NCI-H345 (cell line): ENCODE results near the gene SPON1.
"Not testable (repeated sequence)": the region's sequence is repeated elsewhere in the genome, so short reads cannot be mapped to it uniquely, and the experiment has no call there.

ENCODE experiments used
- DNase-seq: peaks from one replicate; lab custom pipeline; 2025; lab: John Stamatoyannopoulos, UW

Gene SPON1

DNA sequence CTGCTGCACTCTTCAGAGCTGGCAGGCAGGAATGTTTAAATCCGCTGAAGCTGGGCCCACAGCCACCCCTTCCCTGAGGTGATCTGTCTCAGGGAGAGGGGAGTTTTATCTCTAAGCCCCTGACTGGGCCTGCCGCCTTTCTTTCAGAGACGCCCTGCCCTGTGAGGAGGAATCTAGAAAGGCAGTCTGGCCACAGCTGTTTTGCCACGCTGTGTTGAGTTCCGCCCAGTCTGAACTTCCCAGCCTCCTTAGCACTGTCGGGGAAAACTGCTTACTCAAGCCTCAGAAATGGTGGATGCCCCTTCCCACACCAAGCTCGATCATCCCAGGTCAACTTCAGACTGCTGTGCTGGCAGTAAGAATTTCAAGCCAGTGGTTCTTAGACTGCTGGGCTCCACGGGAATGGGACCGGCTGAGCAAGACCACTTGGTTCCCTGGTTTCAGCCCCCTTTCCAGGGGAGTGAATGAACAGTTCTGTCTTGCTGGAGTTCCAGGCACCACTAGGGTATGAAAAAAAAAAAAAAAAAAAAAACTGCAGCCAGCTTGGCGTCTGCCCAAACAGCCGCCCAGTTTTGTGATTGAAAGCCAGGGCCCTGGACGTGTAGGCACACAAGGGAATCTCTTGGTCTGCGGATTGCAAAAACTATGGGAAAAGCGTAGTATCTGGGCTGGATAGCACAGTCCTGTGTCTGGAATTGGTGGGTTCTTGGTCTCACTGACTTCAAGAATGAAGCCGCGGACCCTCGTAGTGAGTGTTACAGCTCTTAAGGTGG, 127.4 kb downstream of the SPON1 start:
- DNase-seq, result no peak

DNA sequence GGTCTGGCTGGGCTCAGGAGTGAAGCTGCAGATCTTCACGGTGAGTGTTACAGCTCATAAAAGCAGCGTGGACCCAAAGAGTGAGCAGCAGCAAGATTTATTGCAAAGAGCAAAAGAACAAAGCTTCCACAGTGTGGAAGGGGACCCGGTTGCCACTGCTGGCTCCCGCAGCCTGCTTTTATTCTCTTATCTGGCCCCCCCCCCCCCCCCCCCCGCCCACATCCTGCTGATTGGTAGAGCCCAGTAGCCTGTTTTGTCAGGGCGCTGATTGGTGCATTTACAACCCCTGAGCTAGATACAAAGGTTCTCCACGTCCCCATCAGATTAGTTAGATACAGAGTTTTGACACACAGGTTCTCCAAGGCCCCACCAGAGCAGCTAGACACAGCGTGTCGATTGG, 128.1 kb downstream of the SPON1 start:
- DNase-seq, result not testable (repeated sequence)

DNA sequence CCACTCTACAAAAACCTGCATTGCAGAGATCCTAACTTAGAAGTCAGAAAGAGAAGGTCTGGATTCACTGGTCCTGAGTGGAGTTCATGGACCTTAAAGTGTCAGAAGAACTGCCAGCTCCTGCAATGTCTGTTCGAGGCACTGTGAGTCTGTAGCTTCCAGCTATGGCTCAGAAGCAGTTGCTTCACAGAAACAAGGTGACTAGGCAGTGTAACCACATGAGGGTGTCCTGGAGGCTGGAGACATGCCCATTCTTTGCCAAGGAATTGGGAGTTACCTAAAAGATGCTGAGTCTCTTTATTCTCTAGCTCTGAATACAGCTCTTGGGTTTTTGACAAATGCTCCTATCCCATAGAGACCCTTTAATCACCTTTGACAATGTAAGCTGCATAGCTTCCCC, 130.5 kb downstream of the SPON1 start:
- no peak for DNase-seq

DNA sequence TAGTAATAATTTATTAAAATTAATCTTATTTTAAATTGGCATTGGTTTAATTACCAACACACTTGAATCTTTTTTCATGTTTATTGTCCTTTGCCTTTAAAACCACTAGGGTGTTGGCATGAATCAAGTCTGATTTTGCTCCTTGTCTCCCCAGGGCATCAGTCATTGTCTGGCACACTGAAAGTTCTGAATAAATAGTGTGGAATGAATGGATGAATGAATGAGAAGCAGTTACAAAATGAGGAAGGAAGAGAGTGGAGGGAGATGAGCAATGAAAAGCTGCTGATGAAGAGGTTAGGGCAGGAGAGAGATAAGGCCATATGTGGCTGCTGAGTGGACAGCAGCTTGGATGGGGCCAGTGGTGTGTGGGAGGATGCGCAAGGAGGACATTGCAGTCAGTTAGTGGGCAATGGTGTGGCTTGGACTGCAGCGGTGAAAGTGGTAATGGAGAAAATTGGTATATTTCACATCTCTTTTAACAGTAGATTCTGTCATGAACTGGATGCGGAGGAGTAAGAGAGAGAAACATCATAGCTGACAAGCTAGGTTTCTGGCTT, 132.0 kb downstream of the SPON1 start:
- no peak for DNase-seq

DNA sequence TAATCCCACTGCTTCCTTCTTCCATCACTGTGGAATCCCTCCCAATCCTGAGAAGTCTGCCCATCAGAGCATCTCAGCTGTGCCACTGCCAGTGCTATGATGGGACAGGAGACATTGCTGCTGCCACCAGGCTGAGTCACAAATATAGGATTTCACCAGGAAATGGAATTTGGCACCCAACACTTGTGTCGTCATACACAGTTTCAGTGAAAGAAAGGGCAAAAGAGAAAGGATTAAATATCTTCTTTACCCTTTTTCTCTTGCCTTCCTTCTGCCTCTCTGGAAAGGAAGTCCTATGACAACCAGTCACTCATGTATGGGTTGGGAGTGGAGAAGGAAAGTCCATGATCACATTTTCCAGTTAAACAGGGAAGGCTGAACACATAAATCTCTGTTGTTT, 133.4 kb downstream of the SPON1 start:
- no peak for DNase-seq

DNA sequence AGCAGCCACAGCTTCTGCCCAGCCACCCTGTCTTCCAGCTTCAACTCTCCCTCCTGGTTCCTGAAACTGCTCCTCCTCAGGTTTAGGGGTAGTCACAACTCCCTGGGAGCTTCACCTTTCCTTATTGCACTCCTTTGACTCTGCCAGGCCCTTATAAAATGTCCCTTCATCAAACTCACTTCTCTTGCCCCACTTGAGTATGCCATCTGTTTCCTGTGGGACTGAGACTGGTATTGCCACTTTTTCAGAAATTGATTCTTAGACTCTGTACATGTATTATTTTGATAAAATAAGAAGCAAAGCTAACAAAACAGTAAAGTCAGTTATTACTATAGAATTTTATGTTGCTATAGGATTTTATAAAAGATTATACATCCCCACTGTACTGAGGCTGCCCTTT, 134.1 kb downstream of the SPON1 start:
- DNase-seq, result no peak

- DNase-seq, result no peak
Observed at GRCh38 chr11:14101388-14101787, 138.9 kb downstream of the SPON1 start.

- no peak for DNase-seq
Observed at GRCh38 chr11:14102766-14103165, 140.2 kb downstream of the SPON1 start.

DNA sequence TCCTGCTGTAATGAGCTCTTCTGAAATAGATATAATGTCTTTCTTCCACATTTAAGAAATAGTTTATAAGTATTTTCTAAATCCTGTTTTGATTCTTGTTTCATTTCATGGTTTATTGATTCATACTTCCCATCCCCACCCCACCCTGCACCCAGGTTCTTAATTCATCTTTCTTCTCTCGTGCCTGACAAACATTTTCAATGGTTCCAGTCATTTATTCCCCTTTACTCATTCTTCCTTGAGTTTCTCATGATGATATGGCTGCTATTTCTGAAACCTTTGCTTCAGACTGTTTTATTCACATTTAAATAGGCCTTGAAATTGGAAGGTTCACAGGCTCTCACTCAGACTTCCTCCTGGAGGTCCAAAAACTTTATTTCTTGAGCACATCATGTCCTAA, 142.9 kb downstream of the SPON1 start:
- no peak for DNase-seq

- no peak for DNase-seq
Observed at GRCh38 chr11:14106303-14107049, 144.0 kb downstream of the SPON1 start.

- peak; percentile 43 for DNase-seq
Observed at GRCh38 chr11:14107050-14107430, 144.5 kb downstream of the SPON1 start.

DNA sequence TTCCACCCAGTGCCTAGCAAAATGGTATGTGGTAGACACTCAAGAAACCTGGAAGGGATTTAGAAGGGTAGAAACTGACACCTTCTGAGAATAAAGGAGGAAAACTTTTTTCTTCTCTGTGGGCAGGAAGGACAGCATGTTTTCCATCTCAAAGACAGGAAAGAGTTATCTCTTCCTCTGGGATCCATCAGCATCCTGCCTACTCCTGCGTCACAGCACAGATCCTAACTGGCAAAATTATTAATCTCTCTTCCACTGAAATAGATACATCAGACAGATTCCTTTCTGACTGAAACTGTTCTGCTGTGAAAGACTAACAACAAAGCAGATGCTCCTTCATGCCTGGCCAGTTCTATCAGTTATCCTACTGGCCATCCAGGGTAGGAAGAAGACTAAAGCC, 147.2 kb downstream of the SPON1 start:
- DNase-seq, result no peak

DNA sequence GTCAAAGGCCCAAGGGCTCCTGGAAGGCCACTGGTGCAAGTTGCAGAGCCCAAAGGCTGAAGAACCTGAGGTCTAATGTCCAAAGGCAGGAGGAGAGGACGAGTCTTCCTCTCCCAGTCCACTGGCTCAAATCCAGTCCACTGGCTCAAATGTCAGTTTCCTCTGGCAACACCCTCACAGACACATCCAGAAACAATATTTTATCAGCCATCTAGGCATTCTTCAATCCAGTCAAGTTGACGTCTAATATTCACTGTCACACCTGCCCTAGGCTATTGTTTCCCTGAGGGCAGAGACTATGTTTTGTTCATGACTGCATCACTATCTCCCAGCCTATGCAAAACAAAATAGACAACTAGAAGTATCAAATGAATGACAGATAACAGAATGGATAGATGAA, 148.1 kb downstream of the SPON1 start:
- DNase-seq, result no peak

DNA sequence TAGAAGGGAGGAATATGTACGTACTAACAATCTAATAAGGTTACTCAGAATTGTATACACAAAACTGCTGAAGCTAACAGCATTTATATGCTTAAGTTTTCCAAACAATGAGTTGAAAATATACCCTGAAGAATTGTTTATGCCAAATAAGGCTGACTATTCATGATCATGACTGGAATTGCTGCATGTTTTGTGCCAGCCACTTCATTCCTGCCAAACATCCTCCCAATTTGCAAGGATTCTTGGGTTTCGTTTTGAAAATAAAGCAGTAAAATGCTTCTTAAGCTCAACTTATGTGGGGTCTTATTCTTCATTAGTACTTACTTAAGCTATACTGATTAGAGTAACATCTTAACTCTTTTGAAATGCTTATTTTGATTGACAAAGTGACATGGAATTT, 149.0 kb downstream of the SPON1 start:
- no peak for DNase-seq

GRCh38 chr11:14112721-14113120, 150.2 kb downstream of the SPON1 start:
- no peak for DNase-seq

DNA sequence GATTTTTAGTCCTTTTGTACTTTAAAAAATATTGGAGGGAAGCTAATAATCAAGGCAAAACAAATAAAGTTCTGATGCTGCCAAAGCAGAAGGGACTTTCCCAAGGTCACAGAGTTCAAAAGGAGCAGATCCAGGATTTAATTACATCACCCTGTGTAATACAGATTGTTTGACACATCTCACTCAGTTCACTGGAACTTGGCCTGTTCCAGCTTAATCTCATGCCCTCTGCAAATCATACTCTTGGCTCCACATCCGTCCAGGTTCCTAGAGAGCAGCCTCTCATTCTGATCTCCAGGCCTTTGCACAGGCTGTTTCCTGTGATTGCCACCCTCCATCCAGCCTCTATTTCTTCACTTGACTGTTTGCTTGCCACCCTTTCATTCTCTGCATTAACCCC, 151.7 kb downstream of the SPON1 start:
- DNase-seq, result no peak

DNA sequence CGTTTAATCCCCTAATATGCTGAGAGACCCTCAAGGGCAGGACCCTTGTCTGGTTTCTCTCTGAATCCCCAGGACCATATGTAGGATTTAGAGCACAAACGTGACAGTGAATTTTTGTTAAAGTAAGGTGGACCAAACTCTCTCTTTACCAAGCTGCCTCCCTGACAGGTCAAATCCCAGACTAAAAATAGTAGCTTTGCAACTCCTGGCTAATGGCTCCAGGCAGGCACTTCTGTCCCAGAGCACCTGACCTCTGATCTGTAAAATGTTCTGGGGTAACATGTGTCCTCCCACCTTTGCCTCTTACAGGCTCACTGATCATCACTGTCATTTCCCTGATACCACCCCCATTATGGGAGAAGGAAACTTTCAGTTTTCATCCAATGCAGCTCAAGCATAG, 152.3 kb downstream of the SPON1 start:
- no peak for DNase-seq

GRCh38 chr11:14117632-14118031, 155.1 kb downstream of the SPON1 start:
- DNase-seq, result peak; percentile 47

GRCh38 chr11:14118072-14118471, 155.5 kb downstream of the SPON1 start:
- DNase-seq, result peak; percentile 87

GRCh38 chr11:14119357-14119756, 156.8 kb downstream of the SPON1 start:
- DNase-seq, result peak; percentile 42

GRCh38 chr11:14124350-14124749, 161.8 kb downstream of the SPON1 start:
- DNase-seq, result no peak

DNA sequence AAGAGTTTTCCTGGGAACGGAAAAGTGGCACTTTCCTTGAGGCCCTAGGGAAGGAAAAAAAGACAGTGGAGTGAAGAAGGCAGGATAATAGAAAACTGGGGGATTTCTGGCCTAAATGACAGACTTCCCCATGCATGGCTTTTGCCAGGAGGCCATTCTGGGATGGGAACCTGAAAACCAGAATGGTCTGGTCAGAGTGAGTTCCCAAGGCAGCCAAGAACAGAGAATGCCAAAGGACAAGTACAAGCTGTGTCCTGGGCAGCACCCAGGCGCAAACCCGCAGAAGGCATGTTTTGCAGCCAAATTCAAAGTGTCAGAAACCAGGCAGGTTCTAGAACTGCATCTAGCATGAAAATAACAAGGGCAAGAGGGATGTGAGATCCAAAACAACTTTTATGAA, 162.4 kb downstream of the SPON1 start:
- no peak for DNase-seq

- no peak for DNase-seq
Observed at GRCh38 chr11:14125529-14125928, 163.0 kb downstream of the SPON1 start.
